ENCODE data around the gene OR4A15.

The OR4A15 gene

GRCh38 chr11:55367674-55368073 is at the start of gene OR4A15:
Gene OR4A15, plus strand, starts transcription at chr11:55367974. Its CDS starts 0 bp downstream, at chr11:55367974.
- no peak for ATAC-seq
- TF ChIP-seq POU6F1 (CRISPR knock-in tag; IDR thresholded peaks at IDR 0.05; ENCODE audit: borderline replicate concordance, low read depth): no peak
- no peak for TF ChIP-seq CSRNP3 (CRISPR knock-in tag; IDR thresholded peaks at IDR 0.05)
- no peak for TF ChIP-seq ZNF565 (CRISPR knock-in tag; conservative IDR thresholded peaks at IDR 0.05; ENCODE audit: low read depth)
- no peak for TF ChIP-seq PATZ1 (CRISPR knock-in tag; IDR thresholded peaks at IDR 0.05; ENCODE audit: borderline replicate concordance)

- no peak for TF ChIP-seq ISL1 (CRISPR knock-in tag; IDR thresholded peaks at IDR 0.05)
- TF ChIP-seq POU6F1 (CRISPR knock-in tag; IDR thresholded peaks at IDR 0.05; ENCODE audit: borderline replicate concordance, low read depth): no peak
- no peak for TF ChIP-seq ZC3H10 (CRISPR knock-in tag; IDR thresholded peaks at IDR 0.05)
- no peak for TF ChIP-seq PATZ1 (CRISPR knock-in tag; IDR thresholded peaks at IDR 0.05; ENCODE audit: borderline replicate concordance)
- no peak for TF ChIP-seq CSRNP3 (CRISPR knock-in tag; IDR thresholded peaks at IDR 0.05)
- TF ChIP-seq ESRRG (CRISPR knock-in tag; IDR thresholded peaks at IDR 0.05): no peak
- TF ChIP-seq RARB (CRISPR knock-in tag; IDR thresholded peaks at IDR 0.05): no peak
- no peak for TF ChIP-seq SNAI2 (CRISPR knock-in tag; IDR thresholded peaks at IDR 0.05)
- no peak for TF ChIP-seq TSHZ2 (CRISPR knock-in tag; IDR thresholded peaks at IDR 0.05)
- TF ChIP-seq TOX (CRISPR knock-in tag; IDR thresholded peaks at IDR 0.05; ENCODE audit: borderline replicate concordance): no peak
- no peak for TF ChIP-seq GLIS3 (CRISPR knock-in tag; IDR thresholded peaks at IDR 0.05)
- TF ChIP-seq ZFP30 (CRISPR knock-in tag; IDR thresholded peaks at IDR 0.05): no peak
- TF ChIP-seq PPARA (CRISPR knock-in tag; IDR thresholded peaks at IDR 0.05; ENCODE audit: borderline replicate concordance): no peak
- no peak for TF ChIP-seq CSDC2 (CRISPR knock-in tag; IDR thresholded peaks at IDR 0.05)
- no peak for TF ChIP-seq ZFP3 (CRISPR knock-in tag; IDR thresholded peaks at IDR 0.05)
- TF ChIP-seq BACH2 (CRISPR knock-in tag; IDR thresholded peaks at IDR 0.05; ENCODE audit: borderline replicate concordance): no peak
- TF ChIP-seq ZNF8 (CRISPR knock-in tag; IDR thresholded peaks at IDR 0.05): no peak
- no peak for TF ChIP-seq ARNTL (CRISPR knock-in tag; IDR thresholded peaks at IDR 0.05; ENCODE audit: borderline replicate concordance, low read depth)
- TF ChIP-seq ZNF70 (CRISPR knock-in tag; IDR thresholded peaks at IDR 0.05): no peak
- TF ChIP-seq OSR1 (CRISPR knock-in tag; IDR thresholded peaks at IDR 0.05): no peak
- no peak for ATAC-seq
Measured at GRCh38 chr11:55324500-55324899, 43.3 kb upstream of the OR4A15 start.
